ENCODE measurements around the gene TAOK1. TPM values are rescaled to one million over a fixed set of nuclear protein-coding genes. Genes with fewer than 3 reads are reported as not detected.

Gene TAOK1
- total and polyA plus RNA-seq, 9 of the 15 experiments (the other 6 are each of a cell fraction or from before 2014, with no cell fraction given), result 3.2 to 33.1 (median 16.5) TPM

DNA sequence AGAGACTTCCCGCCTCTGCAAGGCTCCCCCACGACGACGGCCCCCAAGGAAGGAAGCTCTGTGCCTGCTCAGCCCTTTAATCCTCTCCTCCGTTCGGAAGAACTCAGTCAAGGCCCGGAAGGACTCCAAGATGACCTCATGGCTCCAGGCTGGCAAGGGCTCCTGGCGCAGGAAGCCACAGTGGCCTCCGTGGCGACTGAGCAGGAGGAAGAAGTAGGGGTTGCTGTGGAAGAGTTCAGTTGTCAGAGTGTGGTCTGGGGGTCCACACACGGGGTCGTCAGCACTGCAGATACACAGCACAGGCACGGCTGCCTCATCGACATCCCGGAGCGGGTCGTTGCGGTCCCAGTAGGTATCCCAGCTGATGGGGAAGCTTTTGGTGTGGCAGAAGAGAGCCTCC is 172.5 kb downstream of the TAOK1 start (continued):
- TF ChIP-seq HEY1 (CRISPR knock-in tag; IDR thresholded peaks at IDR 0.05; ENCODE audit: borderline replicate concordance), result no peak
- no peak for TF ChIP-seq MAZ (CRISPR knock-in tag; conservative IDR thresholded peaks at IDR 0.05 in 1 of 2, IDR thresholded peaks at IDR 0.05 in 1 of 2)
- no peak for TF ChIP-seq ZNF77 (CRISPR knock-in tag; IDR thresholded peaks at IDR 0.05)
- TF ChIP-seq ZNF124 (CRISPR knock-in tag; IDR thresholded peaks at IDR 0.05), result no peak
- TF ChIP-seq BMI1 (IDR thresholded peaks at IDR 0.05; ENCODE audit: low read length), result no peak
- TF ChIP-seq XRCC4 (IDR thresholded peaks at IDR 0.05; ENCODE audit: extremely low read depth, insufficient read depth, insufficient read length), result no peak
- TF ChIP-seq HNRNPH1 (optimal IDR thresholded peaks at IDR 0.05; ENCODE audit: low read depth, low read length), result no peak
- TF ChIP-seq ZNF23 (CRISPR knock-in tag; IDR thresholded peaks at IDR 0.05), result no peak
- TF ChIP-seq YY1 (IDR thresholded peaks at IDR 0.05; ENCODE audit: borderline replicate concordance in 1 of 3, control insufficient read depth in 1 of 3, extremely low read depth in 1 of 3, insufficient read depth in 3 of 3, insufficient read length in 1 of 3, insufficient replicate concordance in 2 of 3, low read depth in 1 of 3, low read length in 2 of 3), result no peak
- no peak for TF ChIP-seq WHSC1 (IDR thresholded peaks at IDR 0.05; ENCODE audit: low read length)
- TF ChIP-seq SPI1 (IDR thresholded peaks at IDR 0.05; ENCODE audit: borderline replicate concordance, low read depth, low read length), result no peak

DNA sequence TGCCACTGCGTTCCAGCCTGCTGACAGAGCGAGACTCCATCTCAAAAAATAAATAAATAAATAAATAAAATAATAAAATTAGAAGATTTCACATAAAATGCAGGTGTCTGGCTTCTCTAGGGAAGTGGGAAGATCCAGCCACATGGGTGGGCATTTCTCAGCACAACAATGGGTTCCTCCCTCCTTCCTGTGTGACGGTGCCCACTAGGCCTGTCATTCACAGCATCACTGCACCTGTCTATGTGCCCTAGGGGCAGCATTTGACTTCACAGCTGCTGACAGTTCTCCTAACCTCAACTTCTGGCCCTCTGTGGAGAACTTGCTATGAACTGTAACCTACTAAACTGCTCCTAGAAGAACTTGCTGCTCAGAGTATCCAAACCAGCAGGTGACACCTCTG is 173.7 kb downstream of the TAOK1 start:
- WGBS (ENCODE audit: insufficient coverage, low coverage, missing lambda C conversion rate), result 82% methylated on average over 3 of the region's 3 CpGs
- in situ Hi-C loops (cut with MboI), result no loop called here
- TF ChIP-seq, protein P1, sequence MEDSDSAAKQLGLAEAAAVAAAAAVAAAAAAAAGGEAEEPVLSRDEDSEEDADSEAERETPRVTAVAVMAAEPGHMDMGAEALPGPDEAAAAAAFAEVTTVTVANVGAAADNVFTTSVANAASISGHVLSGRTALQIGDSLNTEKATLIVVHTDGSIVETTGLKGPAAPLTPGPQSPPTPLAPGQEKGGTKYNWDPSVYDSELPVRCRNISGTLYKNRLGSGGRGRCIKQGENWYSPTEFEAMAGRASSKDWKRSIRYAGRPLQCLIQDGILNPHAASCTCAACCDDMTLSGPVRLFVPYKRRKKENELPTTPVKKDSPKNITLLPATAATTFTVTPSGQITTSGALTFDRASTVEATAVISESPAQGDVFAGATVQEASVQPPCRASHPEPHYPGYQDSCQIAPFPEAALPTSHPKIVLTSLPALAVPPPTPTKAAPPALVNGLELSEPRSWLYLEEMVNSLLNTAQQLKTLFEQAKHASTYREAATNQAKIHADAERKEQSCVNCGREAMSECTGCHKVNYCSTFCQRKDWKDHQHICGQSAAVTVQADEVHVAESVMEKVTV (CRISPR knock-in tag; IDR thresholded peaks at IDR 0.05), result no peak
- FAIRE-seq (no peak), DNase-seq (ENCODE audit: extremely low read depth in 1 of 4, low spot score in 3 of 4) (no peak), ATAC-seq (no peak)
- Histone ChIP-seq H3K4me2 (ENCODE audit: insufficient read depth, low read length) (no peak overlapping the region), H3K4me1 (replicated peaks in 1 of 2; ENCODE audit: control insufficient read depth in 2 of 2, insufficient read depth in 2 of 2, low read length in 2 of 2) (peaks cover 0 to 33% of the 10 kb centered on the region in 2 experiments; a peak in 3 of 5 replicates), H3K36me3 (ENCODE audit: control insufficient read depth, insufficient read depth, low read length) (no peaks in the 10 kb centered on the region), H4K20me1 (replicated peaks; ENCODE audit: control insufficient read depth, insufficient read depth, low read length) (peaks cover 15% of the 10 kb centered on the region), H3K79me2 (ENCODE audit: control insufficient read depth, insufficient read depth, low read length) (no peaks in the 10 kb centered on the region), H3K9ac (ENCODE audit: insufficient read depth in 1 of 2, low read depth in 2 of 2, low read length in 2 of 2) (no peak overlapping the region), H3K4me3 (no peak overlapping the region), H3K27ac (ENCODE audit: extremely low read depth, low read depth, low read length) (no peak overlapping the region), H2AFZ (ENCODE audit: low read depth, low read length) (no peak overlapping the region), H3K9me3 (replicated peaks; ENCODE audit: control insufficient read depth, insufficient read depth, low read depth, low read length) (no peaks in the 10 kb centered on the region), H3K9me1 (ENCODE audit: control insufficient read depth, insufficient read depth, low read length) (no peaks in the 10 kb centered on the region), H3K27me3 (ENCODE audit: control insufficient read depth in 2 of 2, insufficient read depth in 2 of 2, low read length in 2 of 2) (peaks cover 10 to 13% of the 10 kb centered on the region in 2 experiments; a peak in 4 of 5 replicates)
- no TSS peak for BruUV-seq (replicated peaks)
- intact Hi-C loops (cut with micrococcal nuclease), result no loop called here
- ChIA-PET CTCF (ENCODE audit: low intra/inter-chr PET ratio) (no interaction called here), POLR2A (no interaction called here)

Measured in K562 (cell line).